Liver (tissue), 9 donors: ENCODE data around the gene ANXA3. TPM values are rescaled to one million over a fixed set of nuclear protein-coding genes. Genes with fewer than 3 reads are reported as not detected.

Experiments
- DNase-seq: peaks from one replicate; pipeline ENCODE4 v3.0.0-alpha.2; 2017; ENCODE audit warnings: low spot score
- H3K27ac ChIP-seq, 2 donors: one replicate each; pipeline ENCODE4 v1.7.0; 2013; ENCODE audit warnings: inconsistent platforms in 2 of 2, low read length in 2 of 2, control low read depth in 1 of 2, low read depth in 1 of 2, mild to moderate bottlenecking in 1 of 2
- H3K27me3 ChIP-seq, 4 donors: one replicate each; pipeline versions ENCODE4 v1.6.1 to v1.7.0; 2013; ENCODE audit warnings: low read length in 3 of 4, inconsistent platforms in 1 of 4, mild to moderate bottlenecking in 1 of 4, moderate library complexity in 1 of 4; ENCODE audit not compliant: control insufficient read depth in 4 of 4, insufficient read depth in 4 of 4
- H3K36me3 ChIP-seq, 4 donors: one replicate each; pipeline versions ENCODE4 v1.6.1 to v1.7.0; 2013; ENCODE audit warnings: low read length in 3 of 4, mild to moderate bottlenecking in 3 of 4, low read depth in 1 of 4, moderate library complexity in 1 of 4; ENCODE audit not compliant: control insufficient read depth in 4 of 4, insufficient read depth in 3 of 4
- H3K4me1 ChIP-seq, 4 donors: one replicate each; pipeline versions ENCODE4 v1.6.1 to v1.7.0; 2013; ENCODE audit warnings: low read length in 3 of 4, mild to moderate bottlenecking in 3 of 4, moderate library complexity in 1 of 4; ENCODE audit not compliant: control insufficient read depth in 4 of 4, insufficient read depth in 4 of 4
- H3K4me3 ChIP-seq, 3 donors: one replicate each; pipeline versions ENCODE4 v1.6.1 to v1.7.0; 2013; ENCODE audit warnings: low read length in 3 of 3, control low read depth in 1 of 3, low read depth in 1 of 3, mild to moderate bottlenecking in 1 of 3
- H3K9ac ChIP-seq, 2 donors: one replicate each; pipeline ENCODE4 v1.7.0; 2013; ENCODE audit warnings: low read length in 2 of 2, mild to moderate bottlenecking in 2 of 2, moderate library complexity in 2 of 2, control low read depth in 1 of 2, low read depth in 1 of 2
- H3K9me3 ChIP-seq, 4 donors: one replicate each; pipeline versions ENCODE4 v1.6.1 to v1.7.0; 2013; ENCODE audit warnings: low read length in 3 of 4; ENCODE audit not compliant: control insufficient read depth in 4 of 4
- ATF3 ChIP-seq: IDR thresholded peaks from 2 replicates; pipeline ENCODE4 v1.6.1; 2016; ENCODE audit warnings: antibody characterized with exemption
- CTCF ChIP-seq: fragments of 150-350 bp; IDR thresholded peaks from 2 replicates; pipeline ENCODE4 v1.5.1; 2017; ENCODE audit warnings: improper control_type of control experiment, low read depth, low read length; ENCODE audit not compliant: missing input control
- EGR1 ChIP-seq, 2 donors: IDR thresholded peaks; 2 replicates each; pipeline ENCODE4 v1.6.1; 2016 to 2018; ENCODE audit warnings: antibody characterized with exemption in 2 of 2, low read depth in 2 of 2
- FOXA1 ChIP-seq: IDR thresholded peaks from 2 replicates; pipeline ENCODE4 v1.6.1; 2016; ENCODE audit warnings: antibody characterized with exemption
- FOXA2 ChIP-seq: IDR thresholded peaks from 2 replicates; pipeline ENCODE4 v1.6.1; 2016; ENCODE audit warnings: antibody characterized with exemption
- GABPA ChIP-seq, 2 donors: IDR thresholded peaks in 1 of 2; conservative IDR thresholded peaks in 1 of 2; 2 replicates each; pipeline ENCODE4 v1.6.1; 2016; ENCODE audit warnings: antibody characterized with exemption in 2 of 2, mild to moderate bottlenecking in 1 of 2, moderate library complexity in 1 of 2
- HNF4A ChIP-seq, 2 donors: conservative IDR thresholded peaks; 2 replicates each; pipeline ENCODE4 v1.6.1; 2016; ENCODE audit warnings: antibody characterized with exemption in 2 of 2, mild to moderate bottlenecking in 2 of 2
- HNF4G ChIP-seq: IDR thresholded peaks from 2 replicates; pipeline ENCODE4 v1.6.1; 2016; ENCODE audit warnings: antibody characterized with exemption
- JUND ChIP-seq, 2 donors: IDR thresholded peaks; 2 replicates each; pipeline ENCODE4 v1.6.1; 2016; ENCODE audit warnings: antibody characterized with exemption in 2 of 2
- NR2F2 ChIP-seq: IDR thresholded peaks from 2 replicates; pipeline ENCODE4 v1.6.1; 2016; ENCODE audit warnings: antibody characterized with exemption
- RAD21 ChIP-seq, 2 donors: IDR thresholded peaks; 2 replicates each; pipeline ENCODE4 v1.6.1; 2016; ENCODE audit warnings: antibody characterized with exemption in 2 of 2, mild to moderate bottlenecking in 2 of 2
- REST ChIP-seq: IDR thresholded peaks from 2 replicates; pipeline ENCODE4 v1.6.1; 2016; ENCODE audit warnings: antibody characterized with exemption, mild to moderate bottlenecking
- RXRA ChIP-seq, 2 donors: IDR thresholded peaks; 2 replicates each; pipeline ENCODE4 v1.6.1; 2017 to 2018; ENCODE audit warnings: antibody characterized with exemption in 2 of 2, mild to moderate bottlenecking in 1 of 2
- SP1 ChIP-seq: IDR thresholded peaks from 2 replicates; pipeline ENCODE4 v1.6.1; 2018; ENCODE audit warnings: antibody characterized with exemption, mild to moderate bottlenecking
- TAF1 ChIP-seq: conservative IDR thresholded peaks from 2 replicates; pipeline ENCODE4 v1.6.1; 2016; ENCODE audit warnings: antibody characterized with exemption, mild to moderate bottlenecking
- ZBTB33 ChIP-seq: IDR thresholded peaks from 2 replicates; pipeline ENCODE4 v1.6.1; 2016; ENCODE audit warnings: antibody characterized with exemption
- WGBS: extraction: QIAGEN DNeasy Blood & Tissue Kit; methylation state at CpG from one replicate; pipeline ENCODE4 v1.1.7; 2013; 5-methylcytosine and 5-hydroxymethylcytosine counted together
- polyA plus RNA-seq, 2 donors: library from polyadenylated mRNA; stranded (reverse) in 1 of 2; unstranded in 1 of 2; fragments of 200-250 nt in 1 of 2; fragments of >200 nt in 1 of 2; fragmentation: Nextera tagmentation in 1 of 2; extraction: Ambion mirVana in 1 of 2; gene quantifications; one replicate each; pipeline versions ENCODE4 v1.2.1 to v1.2.3, GENCODE V29; 2013 to 2015
- total RNA-seq, 2 donors: library from RNA; depleted of rRNA; stranded (reverse); fragments of >200 nt; gene quantifications; one replicate each; pipeline ENCODE4 v1.2.3, GENCODE V29; 2014
- donor health status: healthy.
- donor health status: healthy.
- donor health status: healthy.
- donor health status: healthy.
- donor health status: healthy.

The ANXA3 gene
- total and polyA plus RNA-seq, 4 donors = 1.7 to 16.4 (median 3.4) TPM

- DNase-seq = no peak
- Histone ChIP-seq H3K9me3 (no peaks in the 10 kb centered on the region), H3K4me3 (no peak overlapping the region), H3K36me3 (no peaks in the 10 kb centered on the region), H3K9ac (no peak overlapping the region), H3K4me1 (no peaks in the 10 kb centered on the region), H3K27me3 (no peaks in the 10 kb centered on the region), H3K27ac (no peak overlapping the region)
- WGBS = 96% methylated on average over 1 of the region's 1 CpG
- TF ChIP-seq ZBTB33 = no peak
- no peak for TF ChIP-seq HNF4A (conservative IDR thresholded peaks at IDR 0.05)
- no peak for TF ChIP-seq TAF1
- TF ChIP-seq CTCF = no peak
- TF ChIP-seq FOXA2 = no peak
- no peak for TF ChIP-seq REST
- TF ChIP-seq RXRA (IDR thresholded peaks at IDR 0.05) = no peak
- no peak for TF ChIP-seq JUND (IDR thresholded peaks at IDR 0.05)
- no peak for TF ChIP-seq EGR1 (IDR thresholded peaks at IDR 0.05; ENCODE audit: low read depth in 2 of 2)
- no peak for TF ChIP-seq FOXA1
- TF ChIP-seq HNF4G = no peak
- no peak for TF ChIP-seq GABPA (IDR thresholded peaks at IDR 0.05 in 1 of 2, conservative IDR thresholded peaks at IDR 0.05 in 1 of 2)
- no peak for TF ChIP-seq ATF3
- TF ChIP-seq NR2F2 = no peak
- TF ChIP-seq SP1 = no peak
Observed at GRCh38 chr4:78606530-78607095, 55.0 kb downstream of the ANXA3 start.

GRCh38 chr4:78608684-78609083 is 57.1 kb downstream of the ANXA3 start:
- no peaks in the 10 kb centered on the region for H3K9me3 ChIP-seq
- H3K4me1 ChIP-seq = no peaks in the 10 kb centered on the region
- no peak for DNase-seq
- H3K9ac ChIP-seq = no peak overlapping the region
- H3K36me3 ChIP-seq = no peaks in the 10 kb centered on the region
- no peak for TF ChIP-seq CTCF
- no peak for TF ChIP-seq FOXA2
- TF ChIP-seq HNF4A (conservative IDR thresholded peaks at IDR 0.05) = no peak
- TF ChIP-seq FOXA1 = no peak
- TF ChIP-seq ZBTB33 = no peak
- no peak for TF ChIP-seq RAD21 (IDR thresholded peaks at IDR 0.05)
- no peak for TF ChIP-seq NR2F2
- TF ChIP-seq ATF3 = no peak
- TF ChIP-seq RXRA (IDR thresholded peaks at IDR 0.05) = no peak
- TF ChIP-seq TAF1 = no peak
- no peak overlapping the region for H3K27ac ChIP-seq
- no peaks in the 10 kb centered on the region for H3K27me3 ChIP-seq
- H3K4me3 ChIP-seq = no peak overlapping the region
- WGBS = 83% methylated on average over 4 of the region's 4 CpGs
